Cardiac muscle cell (in vitro differentiated cells and primary cell): ENCODE results near the gene TXNDC5. TPM values are rescaled to one million over a fixed set of nuclear protein-coding genes. Genes with fewer than 3 reads are reported as not detected.
"Not testable (repeated sequence)": the region's sequence is repeated elsewhere in the genome, so short reads cannot be mapped to it uniquely, and the experiment has no call there.

Source experiments
- DNase-seq, 2 donors: peaks; one replicate each; pipeline versions ENCODE4 v3.0.0 to v3.0.0-alpha.2; 2010 to 2017; ENCODE audit warnings: low read depth in 1 of 2, low spot score in 1 of 2
- H3K27ac ChIP-seq: fragments of 200-600 bp; sonication (generic); 2 replicates; pipeline ENCODE4 v1.5.1; 2016
- H3K27me3 ChIP-seq: fragments of 200-600 bp; sonication (generic); 2 replicates; pipeline ENCODE4 v1.6.0; 2016; ENCODE audit warnings: control low read depth
- H3K36me3 ChIP-seq: fragments of 200-600 bp; sonication (generic); 2 replicates; pipeline ENCODE4 v1.5.1; 2016; ENCODE audit warnings: control low read depth
- H3K4me1 ChIP-seq: fragments of 200-600 bp; sonication (generic); 2 replicates; pipeline ENCODE4 v1.8.1; 2017; ENCODE audit warnings: low read depth, mild to moderate bottlenecking, mixed run types
- H3K4me3 ChIP-seq: fragments of 200-600 bp; sonication (generic); 2 replicates; pipeline ENCODE4 v1.5.1; 2016; ENCODE audit warnings: mild to moderate bottlenecking
- H3K9me3 ChIP-seq: fragments of 200-600 bp; sonication (generic); 2 replicates; pipeline ENCODE4 v1.5.1; 2017; ENCODE audit warnings: low read depth, mild to moderate bottlenecking, control low read depth
- polyA plus RNA-seq: library from polyadenylated mRNA; unstranded; fragments of >200 nt; fragmentation: Nextera tagmentation; extraction: Ambion mirVana; gene quantifications from 2 replicates; pipeline ENCODE4 v1.2.1, GENCODE V29; 2016
- total RNA-seq: library from RNA; depleted of rRNA; stranded (reverse); fragments of >200 nt; gene quantifications from 2 replicates; pipeline ENCODE4 v1.2.3, GENCODE V29; 2016
- TF ChIP-seq, protein P1 (sequence below): IDR thresholded peaks from 2 replicates; pipeline ENCODE4 v1.5.1; 2012; ENCODE audit warnings: low read depth, mild to moderate bottlenecking, low read length

The TXNDC5 gene
- total and polyA plus RNA-seq, 2 experiments from 2014 or later, result 73.1 to 111 TPM

DNA sequence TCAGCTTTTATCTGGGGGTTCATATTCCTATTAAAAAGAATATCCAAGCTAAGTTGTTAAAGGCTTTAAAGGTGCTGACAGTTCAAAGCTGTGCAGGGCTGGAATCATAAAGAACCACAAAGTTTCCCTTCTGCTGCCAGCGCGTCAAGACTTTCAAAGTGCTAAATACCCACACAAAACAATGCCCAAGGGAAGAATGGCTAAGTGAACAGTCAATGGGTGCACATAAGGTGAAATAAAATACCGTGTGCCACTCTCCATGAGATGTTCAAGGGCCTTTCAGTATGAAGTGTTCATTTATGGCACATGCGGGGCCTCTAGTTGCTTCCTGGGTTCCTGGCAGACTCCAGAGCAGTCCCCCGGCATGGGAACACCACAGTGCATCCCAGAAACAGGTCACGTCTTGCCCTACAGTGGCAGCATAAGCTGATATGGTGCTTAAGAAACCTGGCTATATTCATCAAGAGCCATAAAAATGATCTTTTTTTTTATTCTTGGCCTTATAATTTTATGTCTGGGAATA lies 14.1 kb downstream of the TXNDC5 start:
- TF ChIP-seq, protein P1, sequence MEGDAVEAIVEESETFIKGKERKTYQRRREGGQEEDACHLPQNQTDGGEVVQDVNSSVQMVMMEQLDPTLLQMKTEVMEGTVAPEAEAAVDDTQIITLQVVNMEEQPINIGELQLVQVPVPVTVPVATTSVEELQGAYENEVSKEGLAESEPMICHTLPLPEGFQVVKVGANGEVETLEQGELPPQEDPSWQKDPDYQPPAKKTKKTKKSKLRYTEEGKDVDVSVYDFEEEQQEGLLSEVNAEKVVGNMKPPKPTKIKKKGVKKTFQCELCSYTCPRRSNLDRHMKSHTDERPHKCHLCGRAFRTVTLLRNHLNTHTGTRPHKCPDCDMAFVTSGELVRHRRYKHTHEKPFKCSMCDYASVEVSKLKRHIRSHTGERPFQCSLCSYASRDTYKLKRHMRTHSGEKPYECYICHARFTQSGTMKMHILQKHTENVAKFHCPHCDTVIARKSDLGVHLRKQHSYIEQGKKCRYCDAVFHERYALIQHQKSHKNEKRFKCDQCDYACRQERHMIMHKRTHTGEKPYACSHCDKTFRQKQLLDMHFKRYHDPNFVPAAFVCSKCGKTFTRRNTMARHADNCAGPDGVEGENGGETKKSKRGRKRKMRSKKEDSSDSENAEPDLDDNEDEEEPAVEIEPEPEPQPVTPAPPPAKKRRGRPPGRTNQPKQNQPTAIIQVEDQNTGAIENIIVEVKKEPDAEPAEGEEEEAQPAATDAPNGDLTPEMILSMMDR, result no peak

DNA sequence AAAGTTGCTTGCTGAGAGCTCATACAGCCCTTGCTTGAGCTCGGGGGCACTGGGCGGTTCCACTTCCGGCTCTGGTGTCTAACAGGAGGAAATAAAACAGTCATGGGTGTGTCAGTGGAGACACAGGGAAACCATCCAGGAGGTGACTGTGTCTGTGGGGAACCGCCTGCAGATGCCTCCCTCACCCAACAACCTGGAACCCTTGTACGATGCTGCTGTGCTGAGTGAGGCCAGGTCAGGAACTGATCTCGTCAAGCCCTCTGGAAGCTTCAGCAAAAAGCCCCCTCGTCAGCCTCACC lies 15.5 kb downstream of the TXNDC5 start:
- no peak overlapping the region for H3K27ac ChIP-seq
- H3K4me1 ChIP-seq, result peaks cover 3% of the 10 kb centered on the region
- DNase-seq, result no peak
- TF ChIP-seq, protein P1, result no peak
- no peaks in the 10 kb centered on the region for H3K27me3 ChIP-seq
- H3K36me3 ChIP-seq, result peaks cover 42% of the 10 kb centered on the region
- H3K9me3 ChIP-seq, result no peaks in the 10 kb centered on the region
- no peak overlapping the region for H3K4me3 ChIP-seq

More for the DNA sequence above, 14.1 kb downstream of the TXNDC5 start:
- Histone ChIP-seq H3K27ac (no peak overlapping the region), H3K4me1 (peaks cover 3% of the 10 kb centered on the region), H3K27me3 (no peaks in the 10 kb centered on the region), H3K9me3 (no peaks in the 10 kb centered on the region), H3K36me3 (peaks cover 42% of the 10 kb centered on the region), H3K4me3 (no peak overlapping the region)
- DNase-seq, result no peak

- TF ChIP-seq, protein P1, result no peak
- DNase-seq, result no peak
- H3K27me3 ChIP-seq, result no peaks in the 10 kb centered on the region
- H3K27ac ChIP-seq, result no peak overlapping the region
- H3K4me1 ChIP-seq, result peaks cover under 1% of the 10 kb centered on the region
- H3K4me3 ChIP-seq, result no peak overlapping the region
- no peaks in the 10 kb centered on the region for H3K9me3 ChIP-seq
- H3K36me3 ChIP-seq, result peaks cover 44% of the 10 kb centered on the region
Measured at GRCh38 chr6:7894262-7895124, 16.1 kb downstream of the TXNDC5 start.

GRCh38 chr6:7893342-7893741 lies 17.2 kb downstream of the TXNDC5 start:
- H3K27ac ChIP-seq, result no peak overlapping the region
- DNase-seq, result no peak
- H3K4me1 ChIP-seq, result no peaks in the 10 kb centered on the region
- TF ChIP-seq, protein P1, result no peak
- no peak overlapping the region for H3K4me3 ChIP-seq
- H3K9me3 ChIP-seq, result no peaks in the 10 kb centered on the region
- H3K36me3 ChIP-seq, result peaks cover 40% of the 10 kb centered on the region
- H3K27me3 ChIP-seq, result no peaks in the 10 kb centered on the region

DNA sequence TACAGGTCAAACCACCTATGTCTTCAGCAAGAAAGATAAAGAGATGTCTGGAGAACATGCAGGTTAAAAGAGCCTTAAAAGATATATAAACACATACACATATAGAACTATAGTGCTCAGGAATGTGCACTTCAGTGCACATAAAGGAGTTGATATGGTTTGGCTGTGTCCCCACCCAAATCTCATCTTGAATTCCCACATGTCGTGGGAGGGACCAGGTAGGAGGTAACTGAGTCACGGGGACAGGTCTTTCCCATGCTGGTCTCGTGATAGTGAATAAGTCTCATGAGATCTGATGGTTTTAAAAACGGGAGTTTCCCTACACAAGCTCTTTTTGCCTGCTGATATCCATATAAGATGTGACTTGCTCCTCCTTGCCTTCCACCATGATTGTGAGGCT lies 18.2 kb downstream of the TXNDC5 start:
- not testable (repeated sequence) for H3K9me3 ChIP-seq, H3K4me3 ChIP-seq, H3K27ac ChIP-seq, DNase-seq, H3K27me3 ChIP-seq, H3K4me1 ChIP-seq
- peaks cover 41% of the 10 kb centered on the region for H3K36me3 ChIP-seq
